ENCODE measurements around the gene ADRA2A. TPM values are rescaled to one million over a fixed set of nuclear protein-coding genes. Genes with fewer than 3 reads are reported as not detected.

ADRA2A gene
- total RNA-seq, 2 donors from 2014 or later: 3.6 to 4.3 TPM

- ATAC-seq (no peak), DNase-seq (no peak)
- intact Hi-C loops (cut with DNase I): no loop called here
These were observed 48.3 kb downstream of the ADRA2A start for GRCh38 chr10:111125102-111125501.

GRCh38 chr10:111126077-111126476, 49.2 kb downstream of the ADRA2A start:
- ATAC-seq (no peak), DNase-seq (no peak)
- intact Hi-C loops (cut with DNase I): no loop called here

- ATAC-seq (no peak), DNase-seq (no peak)
- intact Hi-C loops (cut with DNase I): no loop called here
These were observed 50.4 kb downstream of the ADRA2A start for GRCh38 chr10:111127081-111127848.

GRCh38 chr10:111128331-111129180, 51.7 kb downstream of the ADRA2A start:
- ATAC-seq (peak in 1 of 2 donors; percentile 49), DNase-seq (no peak)
- intact Hi-C loops (cut with DNase I): no loop called here

GRCh38 chr10:111129363-111129762, 52.5 kb downstream of the ADRA2A start:
- no peak for ATAC-seq
- intact Hi-C loops (cut with DNase I): no loop called here
- DNase-seq: no peak

- ATAC-seq: no peak
These were observed 53.6 kb downstream of the ADRA2A start for GRCh38 chr10:111130471-111130870.

More at GRCh38 chr10:111130471-111130870, 53.6 kb downstream of the ADRA2A start:
- DNase-seq: no peak
- intact Hi-C loops (cut with DNase I): no loop called here

Other genes with a start within 250 kb of the ADRA2A start
- gene PDCD4, start 205.1 kb upstream of the ADRA2A start, total RNA-seq: 10 to 100 TPM; 46.7 to 71.2 TPM
- 10 to 100 TPM; 22.8 to 25.5 TPM for gene BBIP1, start 157.8 kb upstream of the ADRA2A start, total RNA-seq
- gene SHOC2, start 157.4 kb upstream of the ADRA2A start, total RNA-seq: 10 to 100 TPM; 43.0 to 49.4 TPM

Data from left cardiac atrium (tissue), 4 donors.